OCI-LY7 (cell line): ENCODE measurements around the gene C9orf57. TPM values are rescaled to one million over a fixed set of nuclear protein-coding genes. Genes with fewer than 3 reads are reported as not detected.

ENCODE experiments used
- BruUV-seq: library from RNA; stranded (reverse); fragments of 400-500 nt; replicated peaks from 2 replicates; lab custom pipeline; 2021; lab: Mats Ljungman, UMichigan
- CTCF ChIA-PET: fragments of 300-600 bp; sonication (Branson Sonifier 250); formaldehyde crosslinking; loops from one replicate; lab custom pipeline; 2022; ENCODE audit warnings: antibody characterized with exemption; ENCODE audit not compliant: unreplicated experiment; lab: Charles Lee
- POLR2A ChIA-PET: fragments of 300-600 bp; sonication (Branson Sonifier 250); formaldehyde crosslinking; loops from one replicate; lab custom pipeline; 2022; ENCODE audit warnings: antibody characterized with exemption; lab: Charles Lee
- DNase-seq: peaks from one replicate; pipeline ENCODE4 v3.0.0-alpha.2; 2015; ENCODE audit warnings: low spot score
- H2AFZ ChIP-seq: fragments of 200-600 bp; sonication (generic), shearing (Covaris generic); 2 replicates; pipeline ENCODE4 v1.6.1; 2014; ENCODE audit warnings: mild to moderate bottlenecking, antibody characterized with exemption, low read length, moderate library complexity
- H3K27ac ChIP-seq: fragments of 200-600 bp; sonication (generic); 2 replicates; pipeline ENCODE4 v1.5.1; 2014; ENCODE audit warnings: mixed run types, low read depth, mild to moderate bottlenecking, moderate library complexity, low read length, inconsistent platforms; ENCODE audit not compliant: poor library complexity, severe bottlenecking
- H3K36me3 ChIP-seq: fragments of 200-600 bp; sonication (generic); 2 replicates; pipeline ENCODE4 v1.6.1; 2014; ENCODE audit warnings: mild to moderate bottlenecking, antibody characterized with exemption, low read length, moderate library complexity, mixed read lengths; ENCODE audit not compliant: insufficient read depth
- H3K4me1 ChIP-seq: fragments of 200-600 bp; sonication (generic); 2 replicates; pipeline ENCODE4 v1.5.1; 2014; ENCODE audit warnings: mild to moderate bottlenecking, low read length; ENCODE audit not compliant: insufficient read depth, poor library complexity, severe bottlenecking
- H3K4me2 ChIP-seq: fragments of 200-600 bp; sonication (generic); 2 replicates; pipeline ENCODE4 v1.6.1; 2014; ENCODE audit warnings: mild to moderate bottlenecking, low read length
- H3K4me3 ChIP-seq: fragments of 200-600 bp; sonication (generic); 2 replicates; pipeline ENCODE4 v1.5.1; 2014; ENCODE audit warnings: mild to moderate bottlenecking, low read depth, low read length; ENCODE audit not compliant: poor library complexity, severe bottlenecking
- H3K79me2 ChIP-seq: fragments of 200-600 bp; sonication (generic); 2 replicates; pipeline ENCODE4 v1.6.1; 2016; ENCODE audit warnings: low read depth, mild to moderate bottlenecking, low read length, moderate library complexity, mixed read lengths; ENCODE audit not compliant: insufficient read depth
- H3K9me2 ChIP-seq: fragments of 200-600 bp; sonication (generic); 2 replicates; pipeline ENCODE4 v1.6.1; 2016; ENCODE audit warnings: mild to moderate bottlenecking, low read length, mixed read lengths; ENCODE audit not compliant: insufficient read depth
- H3K9me3 ChIP-seq: fragments of 200-600 bp; sonication (generic); 2 replicates; pipeline ENCODE4 v1.6.1; 2014; ENCODE audit warnings: mild to moderate bottlenecking, mixed run types, low read length, mixed read lengths
- H4K20me1 ChIP-seq: fragments of 200-600 bp; sonication (generic); 2 replicates; pipeline ENCODE4 v1.6.1; 2014; ENCODE audit warnings: mild to moderate bottlenecking, antibody characterized with exemption, low read length, moderate library complexity, mixed read lengths; ENCODE audit not compliant: insufficient read depth
- CTCF ChIP-seq: fragments of 200-600 bp; sonication (generic); conservative IDR thresholded peaks from 2 replicates; pipeline ENCODE4 v1.5.1; 2014; ENCODE audit warnings: mild to moderate bottlenecking, antibody characterized with exemption, low read length, moderate library complexity, mixed read lengths
- EZH2phosphoT487 ChIP-seq: fragments of 200-600 bp; sonication (generic); IDR thresholded peaks from 2 replicates; pipeline ENCODE4 v1.6.1; 2018; ENCODE audit warnings: low read depth, borderline replicate concordance, mild to moderate bottlenecking, mixed run types, antibody characterized with exemption, low read length, moderate library complexity, mixed read lengths
- intact Hi-C: fragments of 100-400 bp; cut with micrococcal nuclease; formaldehyde crosslinking; loops from one replicate; pipeline ENCODE4 v1.10.0; 2022; ENCODE audit not compliant: unreplicated experiment
- total RNA-seq, 2 experiments: library from RNA; depleted of rRNA in 1 of 2; stranded (reverse); fragments of >200 nt in 1 of 2; shearing (Covaris generic) in 1 of 2; gene quantifications; 2 replicates each; pipeline ENCODE4 v1.2.3, GENCODE V29; 2014 to 2022

Gene C9orf57
- total RNA-seq, 2 experiments from 2014 or later: not detected

- DNase-seq: no peak
- ChIA-PET CTCF (no interaction called here), POLR2A (interaction anchor here (0.5 to 0.7 kb wide), 3 partner anchors 48 to 818 kb away, joined by 3 to 4 read pairs (median 3); no protein-coding TSS in a partner anchor)
- Histone ChIP-seq H3K4me1 (no peaks in the 10 kb centered on the region), H3K79me2 (no peaks in the 10 kb centered on the region), H3K9me3 (no peaks in the 10 kb centered on the region), H3K9me2 (no peaks in the 10 kb centered on the region), H2AFZ (no peak overlapping the region), H3K27ac (no peak overlapping the region), H4K20me1 (no peaks in the 10 kb centered on the region), H3K36me3 (no peaks in the 10 kb centered on the region), H3K4me2 (no peak overlapping the region), H3K4me3 (no peak overlapping the region)
- intact Hi-C loops: no loop called here
- no TSS peak for BruUV-seq
- TF ChIP-seq CTCF (no peak), EZH2phosphoT487 (no peak)
Measured at GRCh38 chr9:72046630-72047456, 13.6 kb downstream of the C9orf57 start.

GRCh38 chr9:72044095-72044494 is 16.3 kb downstream of the C9orf57 start:
- Histone ChIP-seq H3K36me3 (no peaks in the 10 kb centered on the region), H3K4me2 (no peak overlapping the region), H3K27ac (no peak overlapping the region), H3K4me1 (no peaks in the 10 kb centered on the region), H3K9me2 (no peaks in the 10 kb centered on the region), H3K9me3 (no peaks in the 10 kb centered on the region), H2AFZ (no peak overlapping the region), H3K79me2 (no peaks in the 10 kb centered on the region), H4K20me1 (no peaks in the 10 kb centered on the region), H3K4me3 (no peak overlapping the region)
- DNase-seq: no peak
- no TSS peak for BruUV-seq
- TF ChIP-seq EZH2phosphoT487 (no peak), CTCF (no peak)
- intact Hi-C loops: no loop called here
- ChIA-PET POLR2A (no interaction called here), CTCF (no interaction called here)

- intact Hi-C loops: no loop called here
- H3K4me2 ChIP-seq: no peak overlapping the region
Measured at GRCh38 chr9:72043576-72043975, 16.8 kb downstream of the C9orf57 start.

More at GRCh38 chr9:72043576-72043975, 16.8 kb downstream of the C9orf57 start:
- no peaks in the 10 kb centered on the region for H3K4me1 ChIP-seq
- peak; percentile 5 for DNase-seq
- no peak overlapping the region for H2AFZ ChIP-seq
- H3K9me2 ChIP-seq: no peaks in the 10 kb centered on the region
- ChIA-PET POLR2A (no interaction called here), CTCF (no interaction called here)
- no peak overlapping the region for H3K4me3 ChIP-seq
- H3K9me3 ChIP-seq: no peaks in the 10 kb centered on the region
- no peaks in the 10 kb centered on the region for H3K79me2 ChIP-seq
- H3K36me3 ChIP-seq: no peaks in the 10 kb centered on the region
- TF ChIP-seq EZH2phosphoT487 (no peak), CTCF (no peak)
- BruUV-seq: no TSS peak
- H4K20me1 ChIP-seq: no peaks in the 10 kb centered on the region
- no peak overlapping the region for H3K27ac ChIP-seq
